ENCODE results near the gene CFAP161.

The CFAP161 gene

GRCh38 chr15:81133782-81134461, at the start of gene CFAP161:
TSS of gene CFAP161 (plus strand) at chr15:81134270. CDS start at chr15:81134330, 60 bp downstream.
- ATAC-seq: peak; percentile 58
- H3K4me3 Mint-ChIP-seq: peak within 1 kb of the TSS; percentile 9
- no peak for DNase-seq (ENCODE audit: low spot score in 2 of 2)
- H3K36me3 Mint-ChIP-seq: no peaks in the 10 kb centered on the region
- peaks cover 9% of the 10 kb centered on the region for H3K4me1 Mint-ChIP-seq
- H3K9me3 Mint-ChIP-seq: no peaks in the 10 kb centered on the region
- H3K27ac Mint-ChIP-seq: no peak within 1 kb of the TSS

GRCh38 chr15:81084716-81085115, 49.4 kb upstream of the CFAP161 start:
- no peak overlapping the region for H3K4me3 Mint-ChIP-seq
- no peak overlapping the region for H3K27ac Mint-ChIP-seq
- peaks cover 6% of the 10 kb centered on the region for H3K4me1 Mint-ChIP-seq
- ATAC-seq (no peak), DNase-seq (ENCODE audit: low spot score in 2 of 2) (no peak)
- H3K36me3 Mint-ChIP-seq: no peaks in the 10 kb centered on the region
- H3K9me3 Mint-ChIP-seq: no peaks in the 10 kb centered on the region

DNA sequence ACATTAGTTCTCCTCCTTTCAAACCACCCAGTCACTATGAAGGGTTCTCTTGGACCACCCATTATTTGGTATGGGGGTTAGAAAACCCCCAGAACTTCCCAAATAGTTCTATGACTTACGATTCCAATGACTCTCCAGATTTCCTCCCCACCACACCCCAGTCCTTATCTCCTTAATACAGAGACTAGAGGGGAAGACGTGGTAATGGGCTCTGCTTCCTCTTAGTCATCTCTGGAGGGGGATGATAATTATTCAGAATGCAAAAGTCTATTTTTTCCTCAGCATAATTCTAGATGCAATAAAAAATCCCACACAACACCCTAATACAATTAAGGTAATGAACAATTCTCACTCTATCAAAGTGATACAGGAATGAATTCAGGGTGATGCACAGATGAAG, 48.9 kb upstream of the CFAP161 start:
- H3K36me3 Mint-ChIP-seq: no peaks in the 10 kb centered on the region
- H3K4me1 Mint-ChIP-seq: peaks cover 6% of the 10 kb centered on the region
- no peak for ATAC-seq
- H3K4me3 Mint-ChIP-seq: no peak overlapping the region
- DNase-seq (ENCODE audit: low spot score in 2 of 2): no peak
- H3K9me3 Mint-ChIP-seq: no peaks in the 10 kb centered on the region
- H3K27ac Mint-ChIP-seq: no peak overlapping the region

- Mint-ChIP-seq H3K9me3 (no peaks in the 10 kb centered on the region), H3K27ac (no peak overlapping the region), H3K36me3 (no peaks in the 10 kb centered on the region), H3K4me1 (peaks cover 6% of the 10 kb centered on the region), H3K4me3 (no peak overlapping the region)
- no peak for DNase-seq (ENCODE audit: low spot score in 2 of 2)
- no peak for ATAC-seq
These were observed 48.2 kb upstream of the CFAP161 start for GRCh38 chr15:81085898-81086297.

DNA sequence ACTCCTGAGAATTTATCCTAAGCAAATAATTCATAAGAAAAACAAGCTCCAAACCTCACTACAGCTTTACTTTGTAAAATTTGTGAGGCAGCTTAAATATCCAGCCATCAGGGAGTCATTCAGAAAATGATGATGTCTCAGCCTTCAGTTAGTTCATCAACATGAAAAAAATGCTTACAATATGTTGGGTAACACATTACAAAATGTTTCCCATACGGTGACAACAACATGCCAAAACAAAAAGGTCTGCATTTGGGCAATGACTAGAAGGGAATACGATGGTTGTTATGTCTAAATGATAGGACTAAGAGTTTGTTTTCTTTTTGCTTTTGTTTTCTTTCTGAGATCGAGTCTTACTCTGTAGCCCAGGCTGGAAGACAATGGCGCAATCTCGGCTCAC, 47.0 kb upstream of the CFAP161 start:
- DNase-seq (ENCODE audit: low spot score in 2 of 2) (no peak), ATAC-seq (no peak)
- Mint-ChIP-seq H3K36me3 (no peaks in the 10 kb centered on the region), H3K27ac (no peak overlapping the region), H3K4me3 (no peak overlapping the region), H3K9me3 (no peaks in the 10 kb centered on the region), H3K4me1 (peaks cover 6% of the 10 kb centered on the region)

DNA sequence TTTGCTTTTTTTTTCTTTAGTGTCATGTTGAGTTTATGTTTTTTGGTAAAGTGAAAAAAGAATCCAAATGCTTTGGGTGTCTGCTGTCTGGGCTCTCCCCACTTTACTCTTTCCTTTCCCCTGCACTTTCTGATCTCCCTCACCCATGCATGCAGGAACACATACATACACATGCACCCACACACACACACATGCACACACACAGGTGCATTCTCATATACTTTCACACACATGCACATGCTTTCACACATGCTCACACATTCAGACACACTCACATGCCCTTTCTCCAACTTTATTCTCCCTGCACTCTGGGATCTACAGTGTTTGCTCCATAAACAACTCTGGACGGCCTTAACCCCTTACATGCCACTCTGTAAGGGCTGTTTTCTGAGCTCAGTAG, 46.4 kb upstream of the CFAP161 start:
- no peak for ATAC-seq

DNA sequence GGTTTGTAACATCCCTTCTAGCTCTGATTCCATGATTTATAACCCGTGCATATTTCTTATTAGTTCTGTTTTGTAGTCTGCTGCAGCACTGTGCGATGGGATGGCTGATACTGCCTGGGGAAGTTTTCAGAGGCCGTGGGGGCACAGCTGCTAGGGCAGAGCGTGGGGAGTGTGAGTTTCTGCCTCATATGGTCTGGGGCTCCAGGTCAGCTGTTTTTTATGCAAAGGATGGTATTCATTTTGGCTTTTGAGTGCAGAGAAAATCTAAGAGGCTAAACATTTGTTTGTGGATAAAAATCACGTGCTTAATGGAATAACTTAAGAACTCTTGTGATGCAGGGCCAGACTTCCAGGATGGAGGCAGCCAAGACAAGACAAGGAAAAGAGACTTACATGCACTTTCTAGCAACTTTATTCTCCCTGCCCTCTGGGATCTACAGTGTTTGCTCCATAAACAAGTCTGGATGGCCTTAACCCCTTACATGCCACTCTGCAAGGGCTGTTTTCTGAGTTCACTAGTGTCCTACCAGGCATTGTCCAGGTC, 45.5 kb upstream of the CFAP161 start:
- Mint-ChIP-seq H3K9me3 (no peaks in the 10 kb centered on the region), H3K27ac (no peak overlapping the region), H3K36me3 (no peaks in the 10 kb centered on the region), H3K4me1 (peaks cover 6% of the 10 kb centered on the region), H3K4me3 (no peak overlapping the region)
- no peak for ATAC-seq
- no peak for DNase-seq (ENCODE audit: low spot score in 2 of 2)

More for the DNA sequence above, 46.4 kb upstream of the CFAP161 start:
- Mint-ChIP-seq H3K36me3 (no peaks in the 10 kb centered on the region), H3K4me1 (peaks cover 6% of the 10 kb centered on the region), H3K27ac (peak overlapping the region; percentile 2), H3K4me3 (no peak overlapping the region), H3K9me3 (no peaks in the 10 kb centered on the region)
- no peak for DNase-seq (ENCODE audit: low spot score in 2 of 2)

GRCh38 chr15:81091889-81092558, 42.0 kb upstream of the CFAP161 start:
- Mint-ChIP-seq H3K36me3 (no peaks in the 10 kb centered on the region), H3K27ac (no peak overlapping the region), H3K9me3 (no peaks in the 10 kb centered on the region), H3K4me3 (no peak overlapping the region), H3K4me1 (peaks cover 6% of the 10 kb centered on the region)
- DNase-seq (ENCODE audit: low spot score in 2 of 2): no peak
- no peak for ATAC-seq

GRCh38 chr15:81092559-81092902, 41.5 kb upstream of the CFAP161 start:
- ATAC-seq: no peak
- Mint-ChIP-seq H3K4me1 (peaks cover 5% of the 10 kb centered on the region), H3K9me3 (no peaks in the 10 kb centered on the region), H3K36me3 (no peaks in the 10 kb centered on the region), H3K4me3 (no peak overlapping the region), H3K27ac (no peak overlapping the region)
- no peak for DNase-seq (ENCODE audit: low spot score in 2 of 2)

DNA sequence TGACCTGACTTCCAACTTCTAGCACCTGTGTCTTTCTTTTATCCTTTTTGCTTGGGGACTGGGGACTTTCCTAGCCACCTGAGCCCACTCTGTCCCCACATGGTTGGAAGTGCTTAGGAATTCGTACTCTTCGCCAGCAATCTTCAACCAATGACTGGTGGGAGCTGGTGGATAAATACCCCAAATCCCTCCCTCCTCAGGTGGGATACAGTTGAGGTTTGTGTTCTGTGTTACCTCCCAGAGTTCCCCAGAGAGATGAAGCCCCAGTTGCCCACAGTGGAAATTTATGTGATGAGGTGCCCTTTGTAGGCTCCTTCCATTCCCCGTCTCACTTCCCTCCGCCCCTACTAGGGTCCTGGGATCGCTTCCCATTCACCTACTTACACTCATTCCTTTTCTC, 40.1 kb upstream of the CFAP161 start:
- Mint-ChIP-seq H3K4me3 (no peak overlapping the region), H3K9me3 (no peaks in the 10 kb centered on the region), H3K27ac (no peak overlapping the region), H3K4me1 (no peaks in the 10 kb centered on the region), H3K36me3 (no peaks in the 10 kb centered on the region)
- no peak for DNase-seq (ENCODE audit: low spot score in 2 of 2)
- ATAC-seq: no peak

- Mint-ChIP-seq H3K4me1 (no peaks in the 10 kb centered on the region), H3K36me3 (no peaks in the 10 kb centered on the region), H3K27ac (no peak overlapping the region), H3K4me3 (no peak overlapping the region), H3K9me3 (no peaks in the 10 kb centered on the region)
- DNase-seq (ENCODE audit: low spot score in 2 of 2) (no peak), ATAC-seq (no peak)
These were observed 38.2 kb upstream of the CFAP161 start for GRCh38 chr15:81095690-81096365.

GRCh38 chr15:81096398-81096797, 37.7 kb upstream of the CFAP161 start:
- no peak overlapping the region for H3K27ac Mint-ChIP-seq
- H3K36me3 Mint-ChIP-seq: no peaks in the 10 kb centered on the region
- H3K4me3 Mint-ChIP-seq: no peak overlapping the region
- ATAC-seq (no peak), DNase-seq (ENCODE audit: low spot score in 2 of 2) (no peak)
- no peaks in the 10 kb centered on the region for H3K9me3 Mint-ChIP-seq
- H3K4me1 Mint-ChIP-seq: no peaks in the 10 kb centered on the region

DNA sequence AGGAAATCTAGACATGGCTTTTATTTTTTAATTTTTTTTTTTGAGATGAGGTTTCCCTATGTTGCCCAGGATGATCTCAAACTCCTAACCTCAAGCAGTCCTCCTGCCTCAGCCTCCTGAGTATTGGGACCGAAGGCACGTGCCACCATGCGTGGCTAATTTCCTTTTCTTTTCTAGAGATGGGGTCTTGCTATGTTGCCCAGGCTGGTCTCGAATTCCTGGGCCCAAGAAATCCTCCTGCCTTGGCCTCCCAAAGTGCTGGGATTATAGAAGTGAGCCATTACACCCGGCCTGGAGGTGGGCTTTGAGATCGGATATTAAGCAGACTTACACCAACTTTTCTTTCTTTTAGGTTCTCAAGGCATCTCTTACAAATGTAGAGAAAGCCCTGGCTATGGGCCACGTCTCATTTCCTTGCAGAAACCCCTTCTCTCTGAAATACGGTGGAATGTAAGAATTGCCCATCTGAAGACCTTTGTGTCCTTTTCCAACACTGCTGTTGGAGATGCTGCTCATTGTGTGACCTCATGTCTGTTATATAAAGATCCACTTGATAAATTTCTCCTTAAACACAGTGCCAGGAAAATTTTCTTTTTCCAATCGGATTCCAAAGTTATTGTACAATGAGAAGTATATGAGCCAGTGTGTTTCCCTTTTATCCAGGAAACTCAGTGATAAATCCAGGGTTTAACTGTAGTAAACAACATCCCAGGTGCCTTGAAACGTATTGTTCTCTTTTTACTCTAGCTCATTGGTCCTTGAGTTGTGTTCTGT, 36.8 kb upstream of the CFAP161 start:
- Mint-ChIP-seq H3K36me3 (no peaks in the 10 kb centered on the region), H3K27ac (no peak overlapping the region), H3K4me1 (no peaks in the 10 kb centered on the region), H3K9me3 (no peaks in the 10 kb centered on the region), H3K4me3 (no peak overlapping the region)
- ATAC-seq (no peak), DNase-seq (ENCODE audit: low spot score in 2 of 2) (no peak)

DNA sequence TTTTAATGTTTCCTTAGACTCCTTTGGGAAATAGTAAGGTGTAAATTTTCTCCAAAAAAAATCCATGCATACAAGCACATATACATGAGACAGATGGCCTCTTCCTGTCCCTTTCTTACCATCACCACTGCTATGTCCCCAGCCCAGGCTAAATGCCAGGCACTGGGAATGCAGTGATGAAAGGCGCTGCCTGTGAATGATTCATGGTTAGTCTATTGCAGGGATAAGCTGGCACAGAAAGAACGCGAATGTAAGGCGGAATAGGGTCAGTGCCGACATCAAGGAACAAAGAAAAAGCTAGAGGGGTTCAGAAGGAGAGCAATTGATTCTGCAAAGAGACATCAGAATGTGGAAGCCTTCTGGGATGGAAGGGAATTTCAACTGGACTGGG, 36.2 kb upstream of the CFAP161 start:
- Mint-ChIP-seq H3K4me1 (no peaks in the 10 kb centered on the region), H3K36me3 (no peaks in the 10 kb centered on the region), H3K4me3 (no peak overlapping the region), H3K9me3 (no peaks in the 10 kb centered on the region), H3K27ac (no peak overlapping the region)
- ATAC-seq: no peak
- DNase-seq (ENCODE audit: low spot score in 2 of 2): no peak

DNA sequence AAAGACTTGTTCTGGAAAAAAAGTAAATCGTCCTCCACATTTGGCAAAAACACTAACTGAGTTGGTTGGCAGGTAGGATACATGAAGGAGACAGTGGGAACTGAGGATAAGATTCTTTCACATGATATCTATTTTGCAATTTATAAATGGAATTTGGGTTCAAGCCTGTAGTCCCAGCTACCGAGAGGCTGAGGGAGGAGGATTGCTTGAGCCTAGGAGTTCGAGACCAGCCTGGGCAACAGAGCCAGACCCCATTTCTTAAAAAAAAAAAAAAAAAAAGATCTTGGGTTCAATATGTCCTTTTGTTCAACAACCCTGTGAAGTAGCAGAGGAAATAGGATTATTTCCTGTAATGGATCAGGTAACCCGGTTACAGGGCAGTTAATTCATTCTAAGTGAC, 35.7 kb upstream of the CFAP161 start:
- H3K27ac Mint-ChIP-seq: no peak overlapping the region
- no peak overlapping the region for H3K4me3 Mint-ChIP-seq
- no peak for DNase-seq (ENCODE audit: low spot score in 2 of 2)
- H3K36me3 Mint-ChIP-seq: no peaks in the 10 kb centered on the region
- no peak for ATAC-seq
- H3K9me3 Mint-ChIP-seq: no peaks in the 10 kb centered on the region
- no peaks in the 10 kb centered on the region for H3K4me1 Mint-ChIP-seq

All from stimulated activated effector memory CD8-positive, alpha-beta T cell treated with anti-CD3 and anti-CD28 coated beads, Interleukin-12 subunit alpha, Interleukin-12 subunit beta, amount 100 ng/mL, for 72 hours (primary cell).